T-helper 2 cell treated with Interferon-gamma antibody and Interleukin-4, amounts not matched to agents 5 μg/mL and 100 μg/mL, for 36 hours (primary cell): ENCODE results near the gene SGMS1.

Experiments
- DNase-seq: peaks from one replicate; pipeline ENCODE4 v3.0.0; 2021; ENCODE audit warnings: low spot score
- H3K27ac Mint-ChIP-seq: one replicate; pipeline ENCODE4 v1.8.0; 2021; ENCODE audit warnings: mild to moderate bottlenecking, mixed read lengths
- H3K27me3 Mint-ChIP-seq: one replicate; pipeline ENCODE4 v1.8.0; 2021; ENCODE audit warnings: low read depth, mixed read lengths
- H3K36me3 Mint-ChIP-seq: one replicate; pipeline ENCODE4 v1.8.0; 2021; ENCODE audit warnings: low read depth, mixed read lengths
- H3K4me1 Mint-ChIP-seq: one replicate; pipeline ENCODE4 v1.8.0; 2021; ENCODE audit warnings: low read depth, mixed read lengths
- H3K4me3 Mint-ChIP-seq: one replicate; pipeline ENCODE4 v1.8.0; 2022; ENCODE audit warnings: mild to moderate bottlenecking, moderate library complexity, mixed read lengths
- H3K9me3 Mint-ChIP-seq: one replicate; pipeline ENCODE4 v1.8.0; 2021; ENCODE audit warnings: mixed read lengths

SGMS1 gene

GRCh38 chr10:50624866-50625501 is 1.2 kb upstream of the SGMS1 start:
- Mint-ChIP-seq H3K9me3 (no peaks in the 10 kb centered on the region), H3K4me1 (peaks cover 27% of the 10 kb centered on the region), H3K36me3 (no peaks in the 10 kb centered on the region), H3K27ac (peak overlapping the region; percentile 87), H3K27me3 (peaks cover 40% of the 10 kb centered on the region), H3K4me3 (peak overlapping the region; percentile 86)
- peak; percentile 58 for DNase-seq

- Mint-ChIP-seq H3K27ac (peak overlapping the region; percentile 94), H3K9me3 (no peaks in the 10 kb centered on the region), H3K36me3 (no peaks in the 10 kb centered on the region), H3K4me3 (peak overlapping the region; percentile 85), H3K4me1 (peaks cover 29% of the 10 kb centered on the region), H3K27me3 (peaks cover 37% of the 10 kb centered on the region)
- peak; percentile 96 for DNase-seq
These were observed 683 bp upstream of the SGMS1 start for GRCh38 chr10:50624413-50624865.

DNA sequence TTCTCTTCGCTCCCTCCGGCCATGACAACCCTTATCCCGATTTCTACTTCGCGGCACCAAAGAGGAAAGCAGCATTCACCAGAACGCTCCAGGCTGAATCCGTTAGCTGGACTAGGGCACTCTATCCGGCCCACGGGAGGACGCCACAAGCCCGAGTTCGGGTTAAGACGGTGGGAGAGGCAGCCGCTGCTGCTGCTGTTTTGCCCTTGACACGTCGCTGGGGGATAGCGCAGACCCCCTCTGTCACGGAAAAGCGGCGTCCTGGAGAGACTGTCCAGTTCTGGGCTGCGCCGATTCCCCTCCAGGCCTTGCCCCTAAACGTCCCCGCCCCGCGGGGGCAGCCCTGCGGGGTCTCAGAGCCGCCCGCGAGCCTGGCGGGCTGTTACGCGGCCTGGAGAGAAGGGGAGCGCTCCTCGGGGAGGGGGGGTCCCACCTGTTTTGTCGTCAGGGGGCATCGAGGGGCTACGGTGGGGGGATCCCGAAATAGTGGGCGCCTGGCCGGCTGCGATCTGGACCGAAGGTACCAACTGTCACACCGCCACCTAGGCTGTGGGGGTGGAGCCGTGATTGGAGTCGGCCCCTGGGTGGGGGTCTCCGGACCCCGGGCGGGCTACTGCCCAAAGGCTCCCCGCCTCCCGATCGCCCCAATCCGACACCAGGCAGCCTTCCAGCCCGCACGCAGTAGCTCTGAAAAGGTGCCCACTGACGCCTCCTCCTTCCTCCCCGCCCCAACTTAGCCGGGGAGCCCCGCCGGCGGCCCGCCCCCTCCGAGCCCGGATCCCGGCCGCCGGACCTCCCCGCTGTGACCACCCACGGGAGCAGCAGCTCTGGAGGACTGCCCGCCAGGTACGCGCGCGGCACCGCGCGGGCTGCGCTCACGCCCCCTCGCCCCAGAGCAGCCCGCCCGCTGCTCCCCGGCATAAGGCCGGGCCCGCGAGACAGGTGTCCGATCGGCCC is 772 bp downstream of the SGMS1 start:
- peak; percentile 52 for DNase-seq
- peak overlapping the region; percentile 86 for H3K4me3 Mint-ChIP-seq
- peaks cover 36% of the 10 kb centered on the region for H3K4me1 Mint-ChIP-seq
- H3K9me3 Mint-ChIP-seq = no peaks in the 10 kb centered on the region
- peaks cover 25% of the 10 kb centered on the region for H3K27me3 Mint-ChIP-seq
- no peaks in the 10 kb centered on the region for H3K36me3 Mint-ChIP-seq
- peak overlapping the region; percentile 76 for H3K27ac Mint-ChIP-seq

DNA sequence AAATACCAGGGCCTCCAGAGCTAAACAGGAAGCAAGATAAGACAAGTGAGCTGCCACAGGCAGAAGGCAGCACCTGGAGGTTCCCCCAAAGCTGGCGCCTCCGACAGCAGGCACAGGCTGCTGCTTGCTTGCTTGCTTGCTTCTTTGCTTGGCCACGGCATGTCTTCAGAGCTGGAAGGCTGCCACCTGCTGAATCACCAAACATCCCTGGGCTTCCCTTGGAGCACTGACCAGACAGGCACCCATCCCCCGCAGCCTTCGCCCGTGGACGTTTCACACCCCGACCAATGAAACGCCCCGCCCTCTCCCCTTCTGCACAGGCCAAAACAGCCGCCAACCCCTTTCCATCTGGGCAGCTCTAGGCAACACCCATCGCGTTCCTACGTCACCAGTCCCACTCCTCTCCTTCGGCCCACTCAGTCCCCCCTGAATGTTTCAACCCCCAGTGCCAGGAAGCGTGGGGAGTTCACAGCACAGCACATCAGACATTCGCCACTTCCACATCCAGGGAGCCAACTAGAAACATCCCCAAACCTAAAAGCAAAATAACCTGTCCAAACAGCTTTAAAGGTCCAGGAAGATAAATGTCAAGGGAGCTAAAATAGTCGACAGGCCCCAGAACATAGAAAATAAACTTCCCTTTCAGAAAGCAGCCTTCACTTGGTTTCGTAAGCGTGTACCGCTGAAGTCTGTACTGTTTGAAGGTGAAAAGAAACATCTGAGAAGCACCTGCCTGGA is 1.6 kb downstream of the SGMS1 start:
- H3K27ac Mint-ChIP-seq = peak overlapping the region; percentile 76
- H3K9me3 Mint-ChIP-seq = no peaks in the 10 kb centered on the region
- H3K27me3 Mint-ChIP-seq = peaks cover 17% of the 10 kb centered on the region
- peak overlapping the region; percentile 86 for H3K4me3 Mint-ChIP-seq
- peaks cover 37% of the 10 kb centered on the region for H3K4me1 Mint-ChIP-seq
- DNase-seq = peak; percentile 52
- no peaks in the 10 kb centered on the region for H3K36me3 Mint-ChIP-seq

GRCh38 chr10:50620899-50621298 is 2.9 kb downstream of the SGMS1 start:
- H3K27ac Mint-ChIP-seq = no peak overlapping the region
- H3K4me3 Mint-ChIP-seq = no peak overlapping the region
- peaks cover 12% of the 10 kb centered on the region for H3K27me3 Mint-ChIP-seq
- DNase-seq = no peak
- H3K36me3 Mint-ChIP-seq = no peaks in the 10 kb centered on the region
- H3K9me3 Mint-ChIP-seq = no peaks in the 10 kb centered on the region
- peaks cover 36% of the 10 kb centered on the region for H3K4me1 Mint-ChIP-seq

GRCh38 chr10:50619882-50620281 is 3.9 kb downstream of the SGMS1 start:
- no peak overlapping the region for H3K27ac Mint-ChIP-seq
- no peak for DNase-seq
- peaks cover 12% of the 10 kb centered on the region for H3K27me3 Mint-ChIP-seq
- H3K4me3 Mint-ChIP-seq = no peak overlapping the region
- H3K36me3 Mint-ChIP-seq = no peaks in the 10 kb centered on the region
- H3K9me3 Mint-ChIP-seq = no peaks in the 10 kb centered on the region
- H3K4me1 Mint-ChIP-seq = peaks cover 30% of the 10 kb centered on the region

- H3K27ac Mint-ChIP-seq = no peak overlapping the region
These were observed 4.6 kb downstream of the SGMS1 start for GRCh38 chr10:50619166-50619565.

DNA sequence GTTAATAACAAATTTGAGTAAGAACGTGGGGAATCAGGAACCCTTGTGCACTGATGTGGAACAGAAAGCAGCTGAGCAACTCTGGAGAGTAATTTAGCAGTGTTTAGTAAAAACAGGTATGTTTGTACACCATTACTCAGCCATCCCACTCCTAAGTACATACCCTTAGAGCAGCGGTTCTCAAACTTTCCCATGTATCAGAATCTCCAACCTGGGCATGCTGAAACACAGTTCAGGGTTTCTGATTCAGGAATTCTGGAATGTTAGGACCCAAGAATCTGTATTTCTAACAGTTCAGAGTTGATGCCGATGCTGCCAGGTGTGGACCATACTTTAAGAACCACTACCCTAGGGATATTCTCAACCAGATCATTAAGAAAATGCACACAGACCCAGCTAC is 5.1 kb downstream of the SGMS1 start:
- Mint-ChIP-seq H3K27me3 (peaks cover 12% of the 10 kb centered on the region), H3K4me3 (no peak overlapping the region), H3K36me3 (no peaks in the 10 kb centered on the region), H3K9me3 (no peaks in the 10 kb centered on the region), H3K4me1 (peaks cover 30% of the 10 kb centered on the region), H3K27ac (no peak overlapping the region)
- DNase-seq = no peak

More at GRCh38 chr10:50619166-50619565, 4.6 kb downstream of the SGMS1 start:
- Mint-ChIP-seq H3K4me3 (no peak overlapping the region), H3K9me3 (no peaks in the 10 kb centered on the region), H3K36me3 (no peaks in the 10 kb centered on the region), H3K27me3 (peaks cover 12% of the 10 kb centered on the region), H3K4me1 (peaks cover 30% of the 10 kb centered on the region)
- DNase-seq = no peak

DNA sequence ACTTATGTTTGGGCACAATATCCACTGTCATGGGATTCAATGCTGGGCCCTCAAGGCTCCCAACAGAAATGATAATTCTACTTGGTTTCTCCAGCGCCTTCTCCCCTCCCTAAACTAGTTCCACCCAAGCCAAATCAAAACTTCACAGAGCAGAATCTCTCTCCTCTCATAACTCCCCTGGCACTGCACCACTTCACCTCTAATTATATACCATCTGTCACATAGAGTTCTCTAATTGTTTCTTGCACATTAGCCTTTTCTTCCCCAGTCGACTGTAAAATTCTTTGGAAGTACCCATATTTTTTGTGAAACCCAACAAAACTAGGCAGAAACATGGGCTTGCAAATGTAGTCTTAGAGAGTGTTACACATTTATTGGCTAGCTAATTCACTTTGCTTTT is 8.1 kb downstream of the SGMS1 start:
- DNase-seq = no peak
- Mint-ChIP-seq H3K36me3 (no peaks in the 10 kb centered on the region), H3K27me3 (peaks cover 14% of the 10 kb centered on the region), H3K27ac (no peak overlapping the region), H3K4me3 (no peak overlapping the region), H3K4me1 (peaks cover 22% of the 10 kb centered on the region), H3K9me3 (no peaks in the 10 kb centered on the region)

DNA sequence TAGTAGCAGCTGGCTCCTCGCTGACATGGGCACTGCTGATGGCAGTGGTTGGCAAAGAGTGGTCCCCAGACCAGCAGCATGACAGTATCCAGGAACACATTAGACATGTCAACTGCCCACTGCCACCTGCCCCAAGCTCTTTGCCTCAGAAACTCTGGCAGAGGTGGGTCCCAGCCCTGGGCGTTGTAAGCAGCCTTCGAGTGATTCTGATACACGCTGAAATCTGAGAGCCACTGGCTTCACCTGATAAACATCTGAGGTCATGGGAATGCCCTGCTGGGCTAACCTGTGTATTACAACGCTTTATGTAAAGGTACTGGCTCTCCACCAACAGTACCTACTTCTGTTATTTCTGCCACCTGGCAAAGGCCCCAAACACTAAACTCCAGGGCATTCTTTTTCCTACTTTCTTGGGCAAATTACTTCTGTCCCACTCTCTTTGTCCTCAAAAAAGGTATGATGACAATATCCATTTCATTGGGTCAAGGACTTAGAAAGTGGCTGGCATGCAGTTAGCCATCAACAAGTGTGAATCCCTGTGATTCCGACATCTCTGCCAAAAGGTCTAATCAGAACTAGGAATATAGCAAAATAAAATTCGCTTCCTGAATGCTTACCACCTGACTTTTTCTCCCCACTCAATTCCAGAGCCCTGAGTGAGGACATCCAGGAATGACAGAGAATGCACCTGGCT is 9.2 kb downstream of the SGMS1 start:
- Mint-ChIP-seq H3K4me1 (peaks cover 14% of the 10 kb centered on the region), H3K27me3 (peaks cover 7% of the 10 kb centered on the region), H3K36me3 (no peaks in the 10 kb centered on the region), H3K27ac (no peak overlapping the region), H3K4me3 (no peak overlapping the region), H3K9me3 (no peaks in the 10 kb centered on the region)
- no peak for DNase-seq

DNA sequence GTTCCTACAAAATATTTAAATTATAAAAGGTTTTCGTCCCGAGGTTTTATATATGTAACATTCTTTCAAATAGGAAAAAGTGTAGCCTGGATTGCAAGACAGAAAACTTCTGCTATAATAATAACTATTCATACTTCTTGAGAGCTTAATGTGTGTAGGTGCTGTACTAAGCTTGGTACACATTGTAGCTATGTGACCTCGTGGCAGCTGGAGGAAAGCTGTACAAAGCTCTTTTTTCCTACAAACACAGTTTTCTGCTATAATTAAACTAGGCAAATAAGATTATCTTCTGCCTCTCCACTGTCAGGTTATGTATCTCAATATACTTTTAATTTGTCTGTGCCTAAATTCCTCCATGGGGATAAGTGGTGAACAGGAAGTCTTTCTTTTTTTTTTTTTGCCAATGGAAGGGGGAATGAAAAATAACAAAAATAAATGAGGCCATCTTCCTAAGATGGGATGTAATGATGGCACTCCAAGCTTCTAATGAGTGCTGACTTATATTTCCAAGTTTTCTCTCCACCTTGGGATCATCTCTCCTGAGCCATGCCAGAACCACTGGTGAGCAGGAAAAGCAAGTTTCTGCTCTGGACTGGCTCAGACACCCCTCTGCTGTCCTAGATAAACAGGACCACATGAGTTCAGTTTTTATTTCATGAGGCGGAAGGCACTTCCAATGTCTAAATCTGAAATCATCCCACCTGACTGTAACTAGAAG is 9.9 kb downstream of the SGMS1 start:
- H3K27me3 Mint-ChIP-seq = peaks cover 7% of the 10 kb centered on the region

GRCh38 chr10:50613150-50613549 is 10.6 kb downstream of the SGMS1 start:
- Mint-ChIP-seq H3K36me3 (no peaks in the 10 kb centered on the region), H3K4me1 (peaks cover 8% of the 10 kb centered on the region), H3K27ac (no peak overlapping the region), H3K27me3 (peaks cover 7% of the 10 kb centered on the region), H3K4me3 (no peak overlapping the region), H3K9me3 (no peaks in the 10 kb centered on the region)
- DNase-seq = no peak

More for the DNA sequence above, 9.9 kb downstream of the SGMS1 start:
- no peak overlapping the region for H3K4me3 Mint-ChIP-seq
- peaks cover 12% of the 10 kb centered on the region for H3K4me1 Mint-ChIP-seq
- H3K36me3 Mint-ChIP-seq = no peaks in the 10 kb centered on the region
- no peaks in the 10 kb centered on the region for H3K9me3 Mint-ChIP-seq
- no peak for DNase-seq
- no peak overlapping the region for H3K27ac Mint-ChIP-seq

DNA sequence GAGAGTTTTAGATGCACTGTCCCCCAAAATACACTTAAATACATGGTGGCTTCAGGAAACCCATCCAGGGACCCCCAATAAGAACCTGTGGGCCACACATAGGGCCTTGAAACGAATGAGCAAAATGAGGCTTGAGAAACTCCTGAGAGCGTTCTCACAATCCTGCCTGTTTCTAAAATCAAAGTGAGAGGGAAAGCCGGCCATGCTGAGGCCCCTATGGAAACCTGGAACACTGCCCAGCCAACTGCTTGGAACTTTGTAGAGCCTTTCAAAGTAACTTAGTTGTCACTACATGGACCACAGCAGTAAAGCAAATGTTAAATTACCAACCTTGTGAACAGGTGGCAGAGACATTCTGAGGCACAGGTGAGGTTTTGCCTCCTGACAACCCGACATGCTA is 13.4 kb downstream of the SGMS1 start:
- no peak for DNase-seq
- Mint-ChIP-seq H3K4me1 (peaks cover 16% of the 10 kb centered on the region), H3K9me3 (no peaks in the 10 kb centered on the region), H3K27me3 (peaks cover 7% of the 10 kb centered on the region), H3K4me3 (no peak overlapping the region), H3K36me3 (no peaks in the 10 kb centered on the region), H3K27ac (no peak overlapping the region)
